Neural cell (in vitro differentiated cells): ENCODE results near the gene TLX3. TPM values are rescaled to one million over a fixed set of nuclear protein-coding genes. Genes with fewer than 3 reads are reported as not detected.

Source experiments
- H2AFZ ChIP-seq: fragments of 200-600, 300-800 bp; sonication (generic), shearing (Covaris generic); 2 replicates; pipeline ENCODE4 v1.6.0; 2014; ENCODE audit warnings: low read depth, mild to moderate bottlenecking, antibody characterized with exemption, low read length, moderate library complexity
- H3F3A ChIP-seq: fragments of 200-600 bp; shearing (Covaris generic); 2 replicates; pipeline ENCODE4 v1.6.1; 2016; ENCODE audit warnings: mild to moderate bottlenecking, moderate library complexity, mixed read lengths, antibody characterized with exemption, low read length; ENCODE audit not compliant: insufficient read depth, poor library complexity, severe bottlenecking
- H3K27ac ChIP-seq: fragments of 200-600, 300-800 bp; sonication (generic), shearing (Covaris generic); 2 replicates; pipeline ENCODE4 v1.5.1; 2014; ENCODE audit warnings: mild to moderate bottlenecking, low read length, moderate library complexity
- H3K27me3 ChIP-seq: fragments of 300-800, 200-600 bp; sonication (generic), shearing (Covaris generic); 2 replicates; pipeline ENCODE4 v1.6.0; 2014; ENCODE audit warnings: mild to moderate bottlenecking, low read depth, low read length, moderate library complexity; ENCODE audit not compliant: insufficient read depth
- H3K36me3 ChIP-seq: fragments of 300-800, 200-600 bp; sonication (generic), shearing (Covaris generic); 2 replicates; pipeline ENCODE4 v1.5.1; 2014; ENCODE audit warnings: mild to moderate bottlenecking, antibody characterized with exemption, low read length, moderate library complexity; ENCODE audit not compliant: insufficient read depth
- H3K4me2 ChIP-seq: fragments of 300-800, 200-600 bp; sonication (generic), shearing (Covaris generic); 2 replicates; pipeline ENCODE4 v1.6.0; 2014; ENCODE audit warnings: mild to moderate bottlenecking, low read length
- H3K4me3 ChIP-seq: fragments of 300-800, 200-600 bp; sonication (generic), shearing (Covaris generic); 2 replicates; pipeline ENCODE4 v1.5.1; 2014; ENCODE audit warnings: mild to moderate bottlenecking, low read length, moderate library complexity
- H3K79me2 ChIP-seq: fragments of 200-600 bp; shearing (Covaris generic); replicated peaks from 2 replicates; pipeline ENCODE4 v1.6.0; 2014; ENCODE audit warnings: mild to moderate bottlenecking, low read length, moderate library complexity; ENCODE audit not compliant: insufficient read depth
- H3K9ac ChIP-seq: fragments of 300-800, 200-600 bp; sonication (generic), shearing (Covaris generic); 2 replicates; pipeline ENCODE4 v1.6.1; 2016; ENCODE audit warnings: mild to moderate bottlenecking, low read length, mixed read lengths
- H3K9me2 ChIP-seq: fragments of 200-600 bp; shearing (Covaris generic); 2 replicates; pipeline ENCODE4 v1.6.1; 2016; ENCODE audit warnings: mild to moderate bottlenecking, low read length, mixed read lengths; ENCODE audit not compliant: insufficient read depth
- H3K9me3 ChIP-seq: fragments of 200-600, 300-800 bp; sonication (generic), shearing (Covaris generic); 2 replicates; pipeline ENCODE4 v1.6.1; 2016; ENCODE audit warnings: mild to moderate bottlenecking, mixed run types, low read length, moderate library complexity, mixed read lengths
- H4K20me1 ChIP-seq: fragments of 200-600 bp; shearing (Covaris generic); 2 replicates; pipeline ENCODE4 v1.6.1; 2016; ENCODE audit warnings: mild to moderate bottlenecking, mixed run types; ENCODE audit not compliant: insufficient read depth
- EP300 ChIP-seq: fragments of 450-650 bp; conservative IDR thresholded peaks from 2 replicates; pipeline ENCODE4 v1.6.1; 2014; ENCODE audit warnings: antibody characterized with exemption, mild to moderate bottlenecking, moderate library complexity; ENCODE audit not compliant: poor library complexity, severe bottlenecking
- EZH2 ChIP-seq: fragments of 200-600, 300-800 bp; shearing (Covaris generic), sonication (generic); IDR thresholded peaks from 2 replicates; pipeline ENCODE4 v1.6.1; 2014; ENCODE audit warnings: antibody characterized with exemption, low read length, borderline replicate concordance, mild to moderate bottlenecking; ENCODE audit not compliant: insufficient read depth, poor library complexity, severe bottlenecking
- MXI1 ChIP-seq: fragments of 450-650 bp; conservative IDR thresholded peaks from 2 replicates; pipeline ENCODE4 v1.6.1; 2014; ENCODE audit warnings: antibody characterized with exemption, mild to moderate bottlenecking; ENCODE audit not compliant: poor library complexity, severe bottlenecking
- POLR2AphosphoS5 ChIP-seq: IDR thresholded peaks from 2 replicates; pipeline ENCODE4 v1.6.1; 2012
- RAD21 ChIP-seq: fragments of 450-650 bp; conservative IDR thresholded peaks from 2 replicates; pipeline ENCODE4 v1.6.1; 2014; ENCODE audit warnings: antibody characterized with exemption, mild to moderate bottlenecking, moderate library complexity
- SMC3 ChIP-seq: fragments of 450-650 bp; conservative IDR thresholded peaks from 2 replicates; pipeline ENCODE4 v1.6.1; 2014; ENCODE audit warnings: antibody characterized with exemption, mild to moderate bottlenecking, moderate library complexity; ENCODE audit not compliant: poor library complexity
- TAF1 ChIP-seq: IDR thresholded peaks from 2 replicates; pipeline ENCODE4 v1.6.1; 2012; ENCODE audit warnings: low read depth
- polyA minus RNA-seq: library from RNA; depleted of rRNA, polyadenylated mRNA; stranded (reverse); fragments of >200 nt; gene quantifications from 2 replicates; pipeline ENCODE4 v1.2.3, GENCODE V29; 2014
- polyA plus RNA-seq: library from polyadenylated mRNA; depleted of rRNA; stranded (reverse); fragments of >200 nt; gene quantifications from 2 replicates; pipeline ENCODE4 v1.2.3, GENCODE V29; 2014
- TF ChIP-seq, protein P1 (sequence below): fragments of 450-650 bp; IDR thresholded peaks from 2 replicates; pipeline ENCODE4 v1.5.1; 2014; ENCODE audit warnings: antibody characterized with exemption, mild to moderate bottlenecking, moderate library complexity; ENCODE audit not compliant: poor library complexity, severe bottlenecking
- TF ChIP-seq, protein P2 (sequence below): IDR thresholded peaks from 2 replicates; pipeline ENCODE4 v1.6.1; 2012; ENCODE audit warnings: borderline replicate concordance

The TLX3 gene
- polyA plus RNA-seq, result not detected in 2 replicates
- not detected in 2 replicates for polyA minus RNA-seq

DNA sequence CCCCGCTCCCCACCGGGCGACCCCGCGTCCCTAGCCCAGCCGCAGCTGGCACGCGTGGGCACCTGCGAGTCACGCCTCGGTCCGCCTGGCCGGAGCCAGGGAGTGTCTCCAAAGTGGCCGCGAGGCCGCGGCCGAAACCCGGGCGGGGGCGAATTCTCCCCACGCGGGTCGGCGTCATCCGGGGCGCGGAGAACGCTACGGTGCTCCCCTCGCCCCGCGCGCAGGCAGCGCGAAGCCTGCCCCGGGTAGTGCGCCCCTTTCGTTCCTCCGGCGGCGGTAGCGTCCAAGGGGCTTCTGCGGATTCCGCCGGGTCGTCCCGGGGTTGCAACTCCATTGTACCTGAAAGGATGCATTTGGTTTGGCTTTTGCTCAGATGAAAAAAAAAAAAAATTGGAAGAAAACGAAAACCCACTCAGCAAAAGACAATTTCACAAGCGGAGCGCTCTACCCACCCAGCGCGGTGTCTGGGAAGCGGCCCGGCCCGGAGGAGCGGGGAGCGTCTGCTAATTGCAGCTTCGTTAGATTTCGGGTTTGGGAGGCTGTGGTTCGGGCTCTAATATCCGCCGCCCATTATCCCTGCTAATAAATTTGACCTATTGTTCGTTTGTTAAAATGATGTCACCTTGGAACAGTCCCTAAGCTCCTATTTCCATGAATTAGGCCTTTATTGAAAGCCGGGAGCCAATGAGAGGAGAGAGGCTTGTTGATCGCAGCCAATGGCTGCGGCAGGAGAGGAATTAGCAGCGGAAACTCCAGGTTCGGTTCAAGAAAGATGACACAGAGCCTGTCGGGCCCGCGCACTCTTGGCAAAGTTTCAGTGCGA lies at the start of gene TLX3:
TSS of gene TLX3 (plus strand) at position 796 of the 823 bp plus-strand sequence. CDS start 118 bp downstream, outside the sequence.
- Histone ChIP-seq H3K4me2 (no peak within 1 kb of the TSS), H3K79me2 (no peaks in the 10 kb centered on the region), H2AFZ (no peak within 1 kb of the TSS), H3K27ac (no peak within 1 kb of the TSS), H3K36me3 (no peaks in the 10 kb centered on the region), H3K9ac (no peak within 1 kb of the TSS), H3K27me3 (peaks cover 99% of the 10 kb centered on the region), H4K20me1 (no peaks in the 10 kb centered on the region), H3K9me2 (no peaks in the 10 kb centered on the region), H3K4me3 (no peak within 1 kb of the TSS), H3F3A (no peaks in the 10 kb centered on the region), H3K9me3 (peaks cover 4% of the 10 kb centered on the region)
- TF ChIP-seq POLR2AphosphoS5 (peak; percentile 86), TAF1 (no peak)

DNA sequence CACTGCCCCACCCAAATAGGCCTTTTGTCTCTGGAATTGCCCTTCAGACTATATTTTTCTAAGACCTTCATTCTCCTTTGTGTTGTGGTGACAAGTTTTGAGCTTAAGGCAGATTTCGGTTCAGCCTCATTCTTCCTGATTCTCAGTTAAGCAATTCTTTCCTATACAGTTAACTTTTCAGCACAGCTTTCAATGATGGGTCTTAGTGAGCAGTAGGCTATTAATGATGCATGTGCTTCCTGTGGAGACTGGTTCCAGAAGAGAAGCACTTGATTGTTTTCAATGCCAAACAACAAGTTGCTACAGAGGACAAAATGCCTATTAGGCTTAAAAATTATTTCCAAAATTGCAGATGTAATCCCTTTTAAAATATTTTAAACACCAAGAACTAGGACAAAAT lies 47.7 kb upstream of the TLX3 start:
- Histone ChIP-seq H3K9ac (no peak overlapping the region), H3K36me3 (no peaks in the 10 kb centered on the region), H3K79me2 (no peaks in the 10 kb centered on the region), H3F3A (no peaks in the 10 kb centered on the region), H3K27ac (no peak overlapping the region), H3K4me3 (no peak overlapping the region), H4K20me1 (no peaks in the 10 kb centered on the region), H3K4me2 (no peak overlapping the region), H3K27me3 (no peaks in the 10 kb centered on the region), H3K9me2 (no peaks in the 10 kb centered on the region), H2AFZ (no peak overlapping the region), H3K9me3 (no peaks in the 10 kb centered on the region)
- TF ChIP-seq MXI1 (no peak), POLR2AphosphoS5 (no peak), EP300 (no peak), EZH2 (no peak), RAD21 (no peak), SMC3 (no peak)
- TF ChIP-seq, protein P1, sequence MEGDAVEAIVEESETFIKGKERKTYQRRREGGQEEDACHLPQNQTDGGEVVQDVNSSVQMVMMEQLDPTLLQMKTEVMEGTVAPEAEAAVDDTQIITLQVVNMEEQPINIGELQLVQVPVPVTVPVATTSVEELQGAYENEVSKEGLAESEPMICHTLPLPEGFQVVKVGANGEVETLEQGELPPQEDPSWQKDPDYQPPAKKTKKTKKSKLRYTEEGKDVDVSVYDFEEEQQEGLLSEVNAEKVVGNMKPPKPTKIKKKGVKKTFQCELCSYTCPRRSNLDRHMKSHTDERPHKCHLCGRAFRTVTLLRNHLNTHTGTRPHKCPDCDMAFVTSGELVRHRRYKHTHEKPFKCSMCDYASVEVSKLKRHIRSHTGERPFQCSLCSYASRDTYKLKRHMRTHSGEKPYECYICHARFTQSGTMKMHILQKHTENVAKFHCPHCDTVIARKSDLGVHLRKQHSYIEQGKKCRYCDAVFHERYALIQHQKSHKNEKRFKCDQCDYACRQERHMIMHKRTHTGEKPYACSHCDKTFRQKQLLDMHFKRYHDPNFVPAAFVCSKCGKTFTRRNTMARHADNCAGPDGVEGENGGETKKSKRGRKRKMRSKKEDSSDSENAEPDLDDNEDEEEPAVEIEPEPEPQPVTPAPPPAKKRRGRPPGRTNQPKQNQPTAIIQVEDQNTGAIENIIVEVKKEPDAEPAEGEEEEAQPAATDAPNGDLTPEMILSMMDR, result no peak
- TF ChIP-seq, protein P2, sequence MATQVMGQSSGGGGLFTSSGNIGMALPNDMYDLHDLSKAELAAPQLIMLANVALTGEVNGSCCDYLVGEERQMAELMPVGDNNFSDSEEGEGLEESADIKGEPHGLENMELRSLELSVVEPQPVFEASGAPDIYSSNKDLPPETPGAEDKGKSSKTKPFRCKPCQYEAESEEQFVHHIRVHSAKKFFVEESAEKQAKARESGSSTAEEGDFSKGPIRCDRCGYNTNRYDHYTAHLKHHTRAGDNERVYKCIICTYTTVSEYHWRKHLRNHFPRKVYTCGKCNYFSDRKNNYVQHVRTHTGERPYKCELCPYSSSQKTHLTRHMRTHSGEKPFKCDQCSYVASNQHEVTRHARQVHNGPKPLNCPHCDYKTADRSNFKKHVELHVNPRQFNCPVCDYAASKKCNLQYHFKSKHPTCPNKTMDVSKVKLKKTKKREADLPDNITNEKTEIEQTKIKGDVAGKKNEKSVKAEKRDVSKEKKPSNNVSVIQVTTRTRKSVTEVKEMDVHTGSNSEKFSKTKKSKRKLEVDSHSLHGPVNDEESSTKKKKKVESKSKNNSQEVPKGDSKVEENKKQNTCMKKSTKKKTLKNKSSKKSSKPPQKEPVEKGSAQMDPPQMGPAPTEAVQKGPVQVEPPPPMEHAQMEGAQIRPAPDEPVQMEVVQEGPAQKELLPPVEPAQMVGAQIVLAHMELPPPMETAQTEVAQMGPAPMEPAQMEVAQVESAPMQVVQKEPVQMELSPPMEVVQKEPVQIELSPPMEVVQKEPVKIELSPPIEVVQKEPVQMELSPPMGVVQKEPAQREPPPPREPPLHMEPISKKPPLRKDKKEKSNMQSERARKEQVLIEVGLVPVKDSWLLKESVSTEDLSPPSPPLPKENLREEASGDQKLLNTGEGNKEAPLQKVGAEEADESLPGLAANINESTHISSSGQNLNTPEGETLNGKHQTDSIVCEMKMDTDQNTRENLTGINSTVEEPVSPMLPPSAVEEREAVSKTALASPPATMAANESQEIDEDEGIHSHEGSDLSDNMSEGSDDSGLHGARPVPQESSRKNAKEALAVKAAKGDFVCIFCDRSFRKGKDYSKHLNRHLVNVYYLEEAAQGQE, result no peak
